A673 (cell line): ENCODE data around the gene PLA2G6. TPM values are rescaled to one million over a fixed set of nuclear protein-coding genes. Genes with fewer than 3 reads are reported as not detected.

Experiments
- BruUV-seq: library from RNA; stranded (reverse); fragments of 400-500 nt; replicated peaks from 2 replicates; lab custom pipeline; 2021; lab: Mats Ljungman, UMichigan
- CTCF ChIA-PET: fragments of 300-600 bp; sonication (Branson Sonifier 250); formaldehyde crosslinking; loops from one replicate; lab custom pipeline; 2022; ENCODE audit warnings: antibody characterized with exemption; lab: Charles Lee
- POLR2A ChIA-PET: fragments of 300-600 bp; sonication (Branson Sonifier 250); formaldehyde crosslinking; loops from one replicate; lab custom pipeline; 2022; ENCODE audit warnings: antibody characterized with exemption; ENCODE audit not compliant: low non-redundant PET; lab: Charles Lee
- DNase-seq: peaks from one replicate; pipeline ENCODE4 v3.0.0-alpha.2; 2015; ENCODE audit warnings: low spot score
- H3K27ac ChIP-seq: fragments of 200-600 bp; sonication (generic); 2 replicates; pipeline ENCODE4 v1.5.1; 2016; ENCODE audit warnings: mixed run types, low read depth, mild to moderate bottlenecking, mixed read lengths, antibody characterized with exemption, low read length; ENCODE audit not compliant: poor library complexity, severe bottlenecking
- H3K27me3 ChIP-seq: fragments of 200-600 bp; sonication (generic); replicated peaks from 2 replicates; pipeline ENCODE4 v1.6.1; 2017; ENCODE audit warnings: mixed run types, low read depth, mild to moderate bottlenecking, mixed read lengths, antibody characterized with exemption, low read length; ENCODE audit not compliant: insufficient read depth, poor library complexity
- H3K36me3 ChIP-seq: fragments of 200-600 bp; sonication (generic); 2 replicates; pipeline ENCODE4 v1.6.1; 2016; ENCODE audit warnings: mixed run types, mild to moderate bottlenecking, mixed read lengths, antibody characterized with exemption, low read length; ENCODE audit not compliant: insufficient read depth, poor library complexity, severe bottlenecking
- H3K4me1 ChIP-seq: fragments of 200-600 bp; sonication (generic); 2 replicates; pipeline ENCODE4 v1.6.1; 2017; ENCODE audit warnings: mixed run types, mild to moderate bottlenecking, mixed read lengths, antibody characterized with exemption, low read length; ENCODE audit not compliant: insufficient read depth, poor library complexity, severe bottlenecking
- H3K4me3 ChIP-seq: fragments of 200-600 bp; sonication (generic); 2 replicates; pipeline ENCODE4 v1.5.1; 2016; ENCODE audit warnings: low read depth, mixed run types, mild to moderate bottlenecking, mixed read lengths, low read length; ENCODE audit not compliant: poor library complexity, severe bottlenecking
- H3K9me3 ChIP-seq: fragments of 200-600 bp; sonication (generic); 2 replicates; pipeline ENCODE4 v1.6.1; 2016; ENCODE audit warnings: mixed run types, low read depth, mild to moderate bottlenecking, mixed read lengths, antibody characterized with exemption, low read length; ENCODE audit not compliant: poor library complexity, severe bottlenecking
- EZH2 ChIP-seq: fragments of 200-600 bp; sonication (generic); IDR thresholded peaks from 2 replicates; pipeline ENCODE4 v1.6.1; 2017; ENCODE audit warnings: borderline replicate concordance, low read depth, mild to moderate bottlenecking, mixed read lengths, antibody characterized with exemption, low read length; ENCODE audit not compliant: poor library complexity, severe bottlenecking
- intact Hi-C: fragments of 100-400 bp; cut with micrococcal nuclease; formaldehyde crosslinking; loops from one replicate; pipeline ENCODE4 v1.10.0; 2022; ENCODE audit not compliant: unreplicated experiment
- total RNA-seq: library from RNA; stranded (reverse); gene quantifications from 2 replicates; pipeline ENCODE4 v1.2.3, GENCODE V29; 2021
- TF ChIP-seq, protein P1 (sequence below): fragments of 300-800, 200-600 bp; sonication (generic); conservative IDR thresholded peaks from 2 replicates; pipeline ENCODE4 v1.5.1; 2017; ENCODE audit warnings: low read depth, mild to moderate bottlenecking, antibody characterized with exemption, low read length, moderate library complexity, mixed read lengths

Gene PLA2G6
- total RNA-seq, 1 experiment from 2014 or later, result 31.8 TPM

DNA sequence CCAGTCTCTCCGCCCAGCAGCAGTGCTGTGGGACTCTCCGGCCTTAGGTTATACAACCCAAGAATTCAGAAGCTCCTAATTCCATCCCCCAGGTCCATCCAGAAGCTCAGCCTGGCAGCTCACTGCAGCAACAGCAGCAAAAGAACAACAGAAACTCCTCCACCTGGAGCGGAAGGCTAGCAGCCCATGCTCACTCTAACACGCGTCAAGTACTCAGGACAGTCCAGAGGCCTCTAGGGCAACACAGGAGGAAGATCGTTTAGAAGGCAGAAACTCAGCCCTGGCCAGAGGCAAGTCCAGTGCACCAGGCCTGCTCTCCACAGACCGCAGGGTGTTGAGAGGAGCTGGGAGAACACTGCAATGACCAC is 17.1 kb downstream of the PLA2G6 start:
- Histone ChIP-seq H3K4me3 (no peak overlapping the region), H3K27me3 (no peaks in the 10 kb centered on the region), H3K4me1 (peaks cover 7% of the 10 kb centered on the region), H3K27ac (no peak overlapping the region), H3K36me3 (peaks cover 12% of the 10 kb centered on the region), H3K9me3 (no peaks in the 10 kb centered on the region)
- DNase-seq, result no peak
- POLR2A ChIA-PET, result no interaction called here
- TF ChIP-seq EZH2, result no peak
- CTCF ChIA-PET, result no interaction called here
- intact Hi-C loops, result no loop called here
- no TSS peak for BruUV-seq

DNA sequence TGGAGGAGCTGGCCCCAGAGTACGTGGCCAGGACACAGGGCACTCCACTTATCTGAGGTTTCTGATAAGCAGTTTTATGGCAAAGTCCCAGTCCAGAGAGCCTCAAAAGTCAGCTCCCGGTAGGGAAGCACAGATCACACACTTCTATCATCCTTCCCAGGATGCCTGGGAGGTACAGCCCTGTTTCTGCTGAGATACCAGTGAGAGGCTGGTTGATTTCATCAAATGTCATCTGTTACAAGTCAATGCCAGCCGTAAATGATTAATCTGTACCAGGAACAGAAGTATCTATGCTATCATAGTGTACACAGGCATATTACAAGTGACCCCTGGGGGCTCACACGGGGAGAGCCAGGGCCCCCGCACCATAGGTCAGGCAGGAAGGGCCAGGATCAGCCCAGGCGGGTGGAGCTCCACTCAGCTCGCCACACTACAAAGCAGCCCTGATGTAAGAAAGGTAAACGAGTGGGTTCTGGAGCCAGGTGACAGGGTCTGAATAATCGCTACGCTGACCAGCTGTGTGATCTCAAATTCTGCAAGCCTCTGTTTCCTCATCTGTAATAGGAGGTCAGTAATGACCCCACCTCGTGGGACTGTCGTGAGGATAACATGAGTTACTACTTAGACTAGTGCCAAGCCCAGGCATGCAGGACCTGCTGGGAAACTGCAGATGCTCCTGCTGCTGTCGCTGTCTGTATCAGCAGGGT is 17.6 kb downstream of the PLA2G6 start:
- CTCF ChIA-PET, result interaction anchor here (0.5 kb wide), 1 partner anchor 28 kb away, joined by 5 read pairs; no protein-coding TSS in a partner anchor
- no peak overlapping the region for H3K4me3 ChIP-seq
- intact Hi-C loops, result no loop called here
- no peaks in the 10 kb centered on the region for H3K9me3 ChIP-seq
- no peak for DNase-seq
- BruUV-seq, result no TSS peak
- POLR2A ChIA-PET, result no interaction called here
- no peak overlapping the region for H3K27ac ChIP-seq
- TF ChIP-seq EZH2, result no peak
- TF ChIP-seq, protein P1, sequence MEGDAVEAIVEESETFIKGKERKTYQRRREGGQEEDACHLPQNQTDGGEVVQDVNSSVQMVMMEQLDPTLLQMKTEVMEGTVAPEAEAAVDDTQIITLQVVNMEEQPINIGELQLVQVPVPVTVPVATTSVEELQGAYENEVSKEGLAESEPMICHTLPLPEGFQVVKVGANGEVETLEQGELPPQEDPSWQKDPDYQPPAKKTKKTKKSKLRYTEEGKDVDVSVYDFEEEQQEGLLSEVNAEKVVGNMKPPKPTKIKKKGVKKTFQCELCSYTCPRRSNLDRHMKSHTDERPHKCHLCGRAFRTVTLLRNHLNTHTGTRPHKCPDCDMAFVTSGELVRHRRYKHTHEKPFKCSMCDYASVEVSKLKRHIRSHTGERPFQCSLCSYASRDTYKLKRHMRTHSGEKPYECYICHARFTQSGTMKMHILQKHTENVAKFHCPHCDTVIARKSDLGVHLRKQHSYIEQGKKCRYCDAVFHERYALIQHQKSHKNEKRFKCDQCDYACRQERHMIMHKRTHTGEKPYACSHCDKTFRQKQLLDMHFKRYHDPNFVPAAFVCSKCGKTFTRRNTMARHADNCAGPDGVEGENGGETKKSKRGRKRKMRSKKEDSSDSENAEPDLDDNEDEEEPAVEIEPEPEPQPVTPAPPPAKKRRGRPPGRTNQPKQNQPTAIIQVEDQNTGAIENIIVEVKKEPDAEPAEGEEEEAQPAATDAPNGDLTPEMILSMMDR, result no peak
- no peaks in the 10 kb centered on the region for H3K27me3 ChIP-seq
- H3K4me1 ChIP-seq, result peaks cover 7% of the 10 kb centered on the region
- H3K36me3 ChIP-seq, result peaks cover 12% of the 10 kb centered on the region

DNA sequence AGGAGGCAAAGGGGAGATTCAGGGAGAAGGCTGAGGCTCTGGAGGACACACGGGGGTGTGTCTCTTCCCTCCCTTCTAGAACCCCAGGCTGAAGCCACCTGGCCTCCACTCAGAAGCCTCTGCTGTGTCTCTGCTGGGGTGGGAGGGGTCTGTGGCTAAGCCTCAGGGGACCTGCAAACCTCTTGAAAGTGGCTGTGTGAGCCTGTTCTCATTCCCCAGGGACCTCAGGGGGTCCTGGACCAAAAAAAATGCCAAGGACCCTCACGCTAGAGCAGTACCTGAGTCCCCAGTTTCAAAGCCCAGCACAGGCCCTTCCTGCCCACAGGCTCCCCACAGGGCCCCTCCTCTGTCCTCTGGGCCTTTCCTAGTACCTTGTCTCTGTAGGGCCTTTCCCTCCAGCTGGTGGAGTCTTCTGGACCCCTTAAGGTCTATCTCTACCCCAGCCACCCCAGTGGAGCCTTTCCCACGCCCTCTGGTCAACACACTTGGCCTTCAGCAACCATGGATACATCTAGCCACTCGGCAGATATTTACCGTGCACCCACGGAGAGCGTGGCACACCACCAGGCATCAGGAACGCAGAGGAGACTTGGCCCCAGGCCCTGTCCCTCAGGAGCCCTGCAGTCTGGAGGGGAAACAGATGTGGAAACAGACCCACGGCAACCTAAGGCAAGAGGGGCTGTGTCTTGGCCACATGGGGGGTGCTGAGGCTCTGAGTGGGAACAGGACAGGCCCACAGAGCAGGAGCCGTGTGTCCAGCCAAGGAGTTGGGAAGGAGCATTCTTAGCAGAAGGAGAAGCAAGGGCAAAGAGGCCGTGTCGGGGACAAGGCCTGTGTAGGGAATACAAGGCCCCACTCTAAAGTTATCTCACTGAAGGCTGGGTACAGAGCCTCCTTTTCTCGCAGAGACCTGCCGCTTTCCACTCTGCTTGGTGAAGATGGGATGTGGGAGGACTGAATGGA is 18.5 kb downstream of the PLA2G6 start:
- Histone ChIP-seq H3K9me3 (no peaks in the 10 kb centered on the region), H3K27ac (no peak overlapping the region), H3K4me1 (peaks cover 7% of the 10 kb centered on the region), H3K36me3 (peaks cover 12% of the 10 kb centered on the region), H3K27me3 (no peaks in the 10 kb centered on the region), H3K4me3 (no peak overlapping the region)
- DNase-seq, result no peak
- no peak for TF ChIP-seq EZH2
- TF ChIP-seq, protein P1, result no peak
- ChIA-PET CTCF (no interaction called here), POLR2A (no interaction called here)
- intact Hi-C loops, result no loop called here
- BruUV-seq, result no TSS peak
